Head of caudate nucleus (tissue), 42 donors: ENCODE measurements around the gene ETHE1.
"Not testable (repeated sequence)": the region's sequence is repeated elsewhere in the genome, so short reads cannot be mapped to it uniquely, and the experiment has no call there.

ENCODE experiments used
- DNase-seq, 42 donors: peaks; one replicate each; pipeline versions ENCODE4 v3.0.0 to v3.0.0-alpha.2; 2020 to 2021; ENCODE audit warnings: mixed read lengths in 7 of 42
- intact Hi-C: fragments of 100-400 bp; cut with DNase I; formaldehyde crosslinking; loops from one replicate; pipeline ENCODE4 v1.15.0; 2022

Gene ETHE1

DNA sequence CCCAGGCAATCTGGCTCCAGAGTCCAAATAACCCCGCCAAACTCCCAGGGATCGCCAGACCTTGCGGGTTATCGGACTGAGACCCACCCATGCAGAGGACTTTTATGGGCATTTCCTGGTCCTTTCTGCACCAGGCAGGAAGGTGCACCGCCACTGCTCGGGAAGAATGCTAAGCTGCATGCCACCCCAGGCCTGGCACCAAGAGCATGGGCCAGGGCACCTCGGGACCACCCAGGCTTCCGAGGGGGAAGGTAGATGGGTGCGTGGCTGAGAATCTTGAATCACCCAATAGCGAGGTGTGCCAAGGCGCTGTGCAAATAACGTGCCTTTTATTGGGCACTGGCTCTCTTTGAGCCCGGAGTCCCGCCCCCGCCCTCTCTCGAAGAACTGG, 5.6 kb upstream of the ETHE1 start:
- intact Hi-C loops, result loop anchor here (10.0 kb wide), 1 partner anchor 62 kb away; the partner anchor contains the start of genes IRGQ and ZNF576
- peak in 26 of 42 donors; percentile 26 to 79 (median 56) for DNase-seq

GRCh38 chr19:43527860-43528622, 1.0 kb upstream of the ETHE1 start:
- intact Hi-C loops, result no loop called here
- peak in 20 of 42 donors; percentile 14 to 60 (median 29) for DNase-seq

DNA sequence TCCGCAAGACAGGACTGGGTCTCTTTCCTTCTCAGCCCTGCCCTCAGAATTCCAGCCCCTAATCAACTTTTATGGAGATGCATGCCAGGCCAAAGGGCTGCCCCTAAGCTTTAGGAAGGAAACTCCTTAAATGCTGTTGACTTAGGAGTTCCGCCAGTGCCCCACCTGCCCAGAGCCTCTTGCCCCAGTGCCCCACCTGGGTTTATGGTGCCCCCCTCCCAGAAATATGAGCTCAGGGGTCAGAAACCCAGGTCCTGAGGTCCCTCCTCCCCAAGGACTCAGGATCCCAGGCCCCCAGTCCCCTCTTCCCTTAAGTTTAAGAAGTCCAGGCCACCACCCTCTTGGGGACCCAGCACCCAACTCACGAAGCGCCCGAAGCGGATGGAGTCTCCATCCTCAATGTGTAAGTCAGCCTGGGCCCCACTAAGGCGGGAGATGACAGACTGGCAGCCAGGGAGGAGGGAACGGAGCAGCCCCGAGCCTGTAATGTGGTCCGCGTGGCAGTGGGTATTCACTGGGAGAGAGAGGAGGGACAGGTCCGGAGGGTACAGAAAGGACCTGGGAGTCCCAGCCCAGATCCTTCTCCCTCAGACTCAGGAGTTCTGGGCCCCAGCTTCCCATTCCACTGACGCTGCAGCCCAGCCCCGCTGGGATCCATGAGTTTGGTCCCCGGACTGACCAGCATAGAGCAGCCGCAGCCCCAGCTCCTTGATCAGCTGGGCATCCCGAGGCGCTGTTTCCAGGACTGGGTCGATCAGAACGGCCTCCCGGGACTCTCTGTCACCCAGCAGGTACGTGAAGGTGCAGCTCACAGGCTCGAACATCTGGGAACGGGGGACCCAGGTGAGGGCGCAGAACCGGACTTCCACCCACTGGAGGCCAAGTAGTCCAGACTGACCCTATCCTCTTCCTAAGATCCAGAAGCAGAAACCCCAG, 897 bp downstream of the ETHE1 start:
- peak in 21 of 42 donors; percentile 14 to 54 (median 38) for DNase-seq
- intact Hi-C loops, result no loop called here

GRCh38 chr19:43524922-43525835, 1.8 kb downstream of the ETHE1 start:
- intact Hi-C loops, result no loop called here
- DNase-seq, result peak in 36 of 42 donors; percentile 14 to 81 (median 45)

- DNase-seq, intact Hi-C loops: not testable (repeated sequence)
Measured at GRCh38 chr19:43523696-43524095, 3.3 kb downstream of the ETHE1 start.

DNA sequence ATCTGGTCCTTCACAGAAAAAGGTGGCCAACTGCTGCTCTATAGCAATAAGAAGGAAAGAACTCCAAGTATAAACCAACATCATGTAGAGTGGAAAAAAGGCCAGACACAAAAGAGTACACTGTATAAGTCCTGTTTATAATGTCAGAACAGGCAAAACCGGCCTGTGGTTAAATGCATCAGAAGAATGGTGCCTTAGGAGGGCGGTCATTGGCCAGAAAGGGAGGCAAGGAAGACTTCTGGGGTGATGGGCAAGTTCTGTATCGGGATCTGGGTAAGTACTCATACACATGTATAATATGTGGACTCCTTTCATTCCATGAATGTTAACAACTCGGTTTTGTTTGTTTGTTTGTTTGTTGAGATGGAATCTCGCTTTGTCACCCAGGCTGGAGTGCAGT, 4.1 kb downstream of the ETHE1 start:
- intact Hi-C loops, result no loop called here
- no peak for DNase-seq

DNA sequence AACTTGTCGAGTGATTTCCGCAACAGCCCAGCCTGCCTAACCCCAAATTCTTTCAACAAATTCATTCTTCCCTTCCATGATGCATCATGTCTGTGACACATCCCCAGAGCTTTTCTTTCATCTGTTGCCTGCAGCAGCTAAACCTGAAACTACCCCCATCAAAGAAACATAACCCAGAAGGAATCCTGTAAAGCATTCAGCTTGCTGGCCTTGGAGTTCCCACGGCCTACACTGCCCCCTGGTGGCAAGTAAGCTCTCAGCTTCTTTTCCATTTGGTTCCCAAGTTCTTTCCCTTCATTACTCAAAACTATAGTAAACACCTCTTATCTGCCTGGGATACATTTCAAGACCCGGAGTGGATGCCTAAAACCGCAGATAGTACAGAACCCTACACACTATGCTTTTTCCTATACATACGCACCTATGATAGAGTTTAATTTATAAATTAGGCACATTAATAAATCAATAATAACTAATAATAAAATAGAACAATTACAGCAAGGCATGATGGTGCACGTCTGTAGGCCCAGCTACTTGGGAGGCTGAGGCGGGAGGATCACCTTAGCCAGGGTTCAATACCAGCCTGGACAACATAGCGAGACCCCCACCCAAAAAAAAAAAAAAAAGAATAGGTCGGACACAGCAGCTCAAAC, 7.4 kb downstream of the ETHE1 start:
- DNase-seq, result peak; percentile 48 to 94 (median 87)
- intact Hi-C loops, result loop anchor here (2.0 kb wide), 1 partner anchor 73 kb away; no protein-coding TSS in a partner anchor

DNA sequence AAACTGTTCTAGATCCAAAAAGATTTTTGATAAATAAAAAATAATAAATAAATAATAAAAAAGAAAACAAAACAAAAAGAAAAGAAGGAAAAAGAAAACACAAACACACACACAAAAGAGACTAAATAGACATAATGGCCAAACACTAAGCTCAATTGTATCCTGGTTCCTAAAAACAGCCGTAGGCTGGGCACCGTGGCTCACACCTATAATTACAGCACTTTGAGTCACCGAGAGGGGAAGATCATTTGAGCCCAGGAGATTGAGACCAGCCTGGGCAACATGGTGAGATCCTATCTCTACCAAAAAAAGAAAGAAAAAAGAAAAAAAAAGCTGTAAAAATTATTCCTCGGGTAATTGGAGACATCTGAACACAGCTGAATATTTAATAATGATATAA, 8.9 kb downstream of the ETHE1 start:
- DNase-seq, result no peak
- intact Hi-C loops, result loop anchor here (2.0 kb wide), 1 partner anchor 71 kb away; no protein-coding TSS in a partner anchor

GRCh38 chr19:43512399-43512798, 14.6 kb downstream of the ETHE1 start:
- DNase-seq, intact Hi-C loops: not testable (repeated sequence)

GRCh38 chr19:43511324-43511723, 15.7 kb downstream of the ETHE1 start:
- intact Hi-C loops, result no loop called here
- no peak for DNase-seq

DNA sequence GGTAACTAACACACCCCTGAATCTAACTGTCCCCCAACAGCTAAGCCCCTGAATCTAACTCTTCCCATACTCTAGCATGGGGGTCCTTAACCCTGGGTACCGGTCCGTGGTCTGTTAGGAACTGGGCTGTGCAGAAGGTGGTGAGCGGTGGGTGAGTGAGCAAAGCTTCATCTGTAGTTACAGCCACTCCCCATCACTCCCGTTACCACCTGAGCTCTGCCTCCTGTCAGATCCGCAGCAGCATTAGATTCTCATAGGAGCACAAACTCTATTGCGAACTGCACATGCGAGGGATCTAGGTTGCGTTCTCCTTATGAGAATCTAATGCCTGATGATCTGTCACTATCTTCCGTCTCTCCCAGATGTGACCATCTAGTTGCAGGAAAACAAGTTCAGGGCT, 16.3 kb downstream of the ETHE1 start:
- no peak for DNase-seq
- intact Hi-C loops, result no loop called here

- DNase-seq, result no peak
- intact Hi-C loops, result no loop called here
Measured at GRCh38 chr19:43507880-43508279, 19.1 kb downstream of the ETHE1 start.

GRCh38 chr19:43506629-43507028, 20.4 kb downstream of the ETHE1 start:
- intact Hi-C loops, result no loop called here
- DNase-seq, result peak in 41 of 42 donors; percentile 33 to 92 (median 68)

- DNase-seq, result no peak
- intact Hi-C loops, result no loop called here
Measured at GRCh38 chr19:43505941-43506340, 21.1 kb downstream of the ETHE1 start.

DNA sequence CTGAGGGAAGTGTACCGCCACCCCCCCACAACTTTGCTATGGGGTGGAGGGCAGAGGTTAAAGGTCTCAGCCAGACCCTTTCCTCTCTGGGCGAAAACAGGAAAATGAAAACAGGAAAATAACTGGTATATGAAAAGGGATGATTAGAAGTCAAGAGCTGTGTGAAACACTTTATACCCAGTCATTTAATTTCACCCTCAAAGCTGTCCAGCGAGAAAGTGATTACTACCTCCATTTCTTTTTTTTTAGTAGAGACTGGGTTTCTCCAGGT, 21.9 kb downstream of the ETHE1 start:
- intact Hi-C loops, result no loop called here
- DNase-seq, result no peak

- peak in 11 of 42 donors; percentile 14 to 39 (median 27) for DNase-seq
- intact Hi-C loops, result loop anchor here (5.0 kb wide), 1 partner anchor 57 kb away; no protein-coding TSS in a partner anchor
Measured at GRCh38 chr19:43504426-43505185, 22.4 kb downstream of the ETHE1 start, which contains the start of gene PHLDB3. Gene PHLDB3, minus strand, starts transcription at chr19:43504746. Its CDS starts 628 bp downstream, at chr19:43504118.
